Stimulated activated CD8-positive, alpha-beta memory T cell treated with anti-CD3 and anti-CD28 coated beads, Interleukin-4, amount 100 ng/mL, for 1 hour (primary cell): Measurements from ENCODE around the gene TMBIM1.
A peak's percentile ranks its signal among the peaks of the same experiment; 100 is the strongest.
"Not testable (repeated sequence)": the region's sequence is repeated elsewhere in the genome, so short reads cannot be mapped to it uniquely, and the experiment has no call there.

Experiments used
- DNase-seq, 2 donors: peaks; one replicate each; pipeline ENCODE4 v3.0.0-alpha.2; 2020; ENCODE audit warnings: low read depth in 2 of 2, low spot score in 1 of 2

Gene TMBIM1

GRCh38 chr2:218318241-218318640, 25.9 kb upstream of the TMBIM1 start:
- DNase-seq = no peak

GRCh38 chr2:218317835-218318234, 25.5 kb upstream of the TMBIM1 start:
- DNase-seq = no peak

- DNase-seq = no peak
Observed at GRCh38 chr2:218317303-218317630, 25.0 kb upstream of the TMBIM1 start.

DNA sequence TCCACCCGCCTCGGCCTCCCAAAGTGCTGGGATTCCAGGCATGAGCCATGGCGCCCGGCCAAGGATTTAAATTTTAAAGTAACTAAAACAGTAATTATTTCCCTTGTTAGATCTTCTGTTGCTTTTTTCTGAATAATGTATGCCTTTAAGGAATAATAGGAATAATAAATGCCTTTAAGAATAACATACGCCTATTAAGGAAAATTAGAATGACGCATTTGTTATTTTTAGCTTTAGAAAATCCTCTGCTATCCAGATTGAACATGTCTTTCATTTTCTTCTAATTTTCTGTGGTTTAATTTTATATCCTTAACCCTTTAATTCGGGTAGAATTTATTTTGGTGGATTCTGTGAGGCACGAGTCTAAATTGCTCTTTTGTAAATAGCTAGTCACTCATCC, 23.1 kb upstream of the TMBIM1 start:
- DNase-seq = no peak

DNA sequence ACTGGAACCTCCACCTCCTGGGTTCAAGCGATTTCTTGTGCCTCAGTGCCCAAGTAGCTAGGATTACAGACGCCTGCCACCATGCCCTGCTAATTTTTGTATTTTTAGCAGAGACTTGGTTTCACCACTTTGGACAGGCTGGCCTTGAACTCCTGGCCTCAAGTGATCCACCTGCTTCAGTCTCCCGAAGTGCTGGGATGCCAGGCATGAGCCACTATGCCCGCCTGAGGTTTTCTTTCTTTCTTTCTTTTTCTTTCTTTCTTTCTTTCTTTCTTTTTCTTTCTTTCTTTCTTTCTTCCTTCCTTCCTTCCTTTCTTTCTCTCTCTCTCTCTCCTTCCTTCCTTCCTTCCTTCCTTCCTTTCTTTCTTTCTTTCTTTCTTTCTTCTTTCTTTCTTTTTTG, 22.5 kb upstream of the TMBIM1 start:
- DNase-seq = not testable (repeated sequence)

- no peak for DNase-seq
Observed at GRCh38 chr2:218313356-218313755, 21.1 kb upstream of the TMBIM1 start.

DNA sequence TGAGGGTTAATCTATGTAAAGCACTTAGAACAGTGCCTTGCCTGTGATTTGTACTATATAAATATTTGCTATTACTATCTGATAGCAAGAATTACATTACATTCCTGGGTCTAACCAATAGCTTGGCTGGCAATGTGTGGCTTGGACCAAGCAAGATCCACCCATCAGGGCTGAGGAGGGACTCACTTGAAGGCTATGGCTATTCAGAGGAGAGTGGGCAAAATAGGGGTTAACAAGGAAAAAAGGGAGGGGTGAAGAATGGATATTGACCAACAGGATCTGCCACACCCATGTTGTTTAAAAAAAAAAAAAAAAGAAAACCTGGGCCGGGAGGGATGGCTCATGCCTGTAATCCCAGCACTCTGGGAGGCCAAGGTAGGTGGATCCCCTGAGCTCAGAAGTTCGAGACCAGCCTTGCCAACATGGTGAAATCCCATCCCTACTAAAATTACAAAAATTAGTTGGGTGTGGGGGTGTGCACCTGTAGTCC, 20.0 kb upstream of the TMBIM1 start:
- DNase-seq = no peak

GRCh38 chr2:218311541-218312266, 19.4 kb upstream of the TMBIM1 start:
- not testable (repeated sequence) for DNase-seq

DNA sequence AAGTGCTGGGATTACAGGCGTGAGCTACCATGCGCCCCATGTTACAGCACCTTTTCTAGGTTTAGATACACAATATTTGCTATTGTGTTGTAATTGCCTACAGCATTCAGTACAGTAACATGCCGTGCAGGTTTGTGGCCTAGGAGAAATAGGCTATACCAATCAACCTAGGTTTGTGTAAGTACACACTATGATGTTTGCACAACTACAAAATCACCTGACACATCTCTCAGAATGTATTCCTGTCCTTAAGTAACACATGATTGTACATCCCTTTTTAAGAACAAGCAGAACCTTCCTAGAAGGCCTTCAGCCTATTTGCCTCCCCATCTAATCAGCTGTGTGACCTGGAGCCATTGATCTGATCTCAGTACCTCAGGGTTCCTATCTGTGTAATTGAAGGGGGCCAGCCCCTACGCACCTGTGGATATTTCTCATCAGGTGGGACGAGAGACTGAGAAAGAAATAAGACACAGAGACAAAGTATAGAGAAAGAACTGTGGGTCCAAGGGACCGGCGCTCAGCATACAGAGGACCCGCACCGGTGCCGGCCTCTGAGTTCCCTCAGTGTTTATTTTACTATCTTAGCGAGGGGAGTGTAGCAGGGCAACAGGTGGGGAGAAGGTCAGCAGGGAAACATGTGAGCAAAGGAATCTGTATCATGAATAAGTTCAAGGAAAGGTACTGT, 18.7 kb upstream of the TMBIM1 start:
- no peak for DNase-seq

GRCh38 chr2:218307415-218308090, 15.2 kb upstream of the TMBIM1 start:
- DNase-seq = no peak

DNA sequence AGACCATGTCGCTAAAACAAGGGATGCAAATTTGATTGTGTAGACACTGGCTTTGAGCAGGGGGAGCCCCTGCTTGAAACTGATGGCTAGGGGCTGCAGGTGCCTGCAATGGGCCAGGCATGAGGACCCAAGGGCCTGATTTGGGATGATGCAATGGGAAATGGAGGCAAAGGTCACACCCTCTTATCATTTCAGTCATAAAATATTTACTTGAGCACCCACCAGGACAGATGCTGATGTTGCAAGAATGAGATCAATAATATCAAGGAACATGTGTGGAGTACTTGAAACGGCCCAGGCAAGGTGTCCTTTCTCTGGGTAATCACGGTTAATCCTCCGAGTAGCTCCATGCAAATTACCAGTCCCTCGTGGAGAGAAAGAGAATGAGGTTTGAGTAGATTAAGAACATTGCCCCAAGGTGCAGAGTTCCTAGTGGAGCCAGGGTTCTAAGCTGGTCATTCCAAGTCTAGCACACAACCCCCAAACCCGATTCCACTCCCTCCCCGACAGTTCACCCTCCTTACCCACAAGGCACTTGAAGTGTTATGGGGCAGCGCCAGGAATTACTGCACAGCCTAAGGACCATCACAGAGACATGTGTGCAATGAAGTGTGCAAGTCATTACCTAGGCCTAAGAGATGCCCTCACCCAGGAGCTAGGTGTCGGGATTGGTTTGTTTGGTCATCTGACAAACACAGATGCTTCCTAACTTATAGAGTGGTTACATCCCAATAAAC, 14.0 kb upstream of the TMBIM1 start:
- no peak for DNase-seq

GRCh38 chr2:218305383-218305782, 13.1 kb upstream of the TMBIM1 start:
- DNase-seq = no peak

GRCh38 chr2:218301176-218301819, 9.0 kb upstream of the TMBIM1 start:
- DNase-seq = peak; percentile 73 to 78

GRCh38 chr2:218300141-218300540, 7.8 kb upstream of the TMBIM1 start:
- no peak for DNase-seq

- DNase-seq = no peak
Observed at GRCh38 chr2:218298314-218298875, 6.1 kb upstream of the TMBIM1 start.

GRCh38 chr2:218296847-218297246, 4.5 kb upstream of the TMBIM1 start:
- DNase-seq = no peak

- no peak for DNase-seq
Observed at GRCh38 chr2:218296200-218296599, 3.9 kb upstream of the TMBIM1 start.

- no peak for DNase-seq
Observed at GRCh38 chr2:218295029-218295428, 2.7 kb upstream of the TMBIM1 start.

- no peak for DNase-seq
Observed at GRCh38 chr2:218294430-218295022, 2.2 kb upstream of the TMBIM1 start.

- no peak for DNase-seq
Observed at GRCh38 chr2:218293715-218294429, 1.6 kb upstream of the TMBIM1 start.
